Measurements from ENCODE around the gene XPC.

DNA sequence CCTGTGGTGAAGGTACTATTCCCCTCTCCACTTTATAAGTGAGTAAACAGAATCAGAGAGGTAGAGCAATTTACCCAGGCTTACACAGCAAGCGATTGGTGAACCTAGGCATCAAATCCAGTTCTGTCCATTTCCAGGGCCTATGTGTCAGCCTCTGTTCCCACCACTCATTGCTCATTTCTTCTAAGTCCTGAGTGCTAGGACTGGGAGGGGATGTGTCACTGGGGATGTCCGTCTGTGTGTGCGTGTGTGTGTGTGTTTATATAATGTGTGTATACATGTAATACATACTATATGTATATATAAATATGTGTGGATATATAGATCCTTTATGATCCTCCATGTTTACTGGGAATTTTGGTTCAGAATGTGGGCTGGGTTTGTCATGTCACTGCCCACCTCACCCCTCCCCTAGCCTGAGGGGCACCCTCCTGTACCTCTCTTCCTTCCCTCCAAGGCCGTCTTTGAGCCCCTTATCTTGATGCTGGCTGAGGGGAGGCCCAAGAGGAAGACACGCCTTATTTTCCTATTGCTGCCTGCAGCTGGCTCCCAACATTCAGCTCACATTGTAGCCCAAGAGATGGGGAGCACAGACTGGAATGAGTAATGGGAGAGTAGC, 51.4 kb downstream of the XPC start:
- TF ChIP-seq, protein P1, sequence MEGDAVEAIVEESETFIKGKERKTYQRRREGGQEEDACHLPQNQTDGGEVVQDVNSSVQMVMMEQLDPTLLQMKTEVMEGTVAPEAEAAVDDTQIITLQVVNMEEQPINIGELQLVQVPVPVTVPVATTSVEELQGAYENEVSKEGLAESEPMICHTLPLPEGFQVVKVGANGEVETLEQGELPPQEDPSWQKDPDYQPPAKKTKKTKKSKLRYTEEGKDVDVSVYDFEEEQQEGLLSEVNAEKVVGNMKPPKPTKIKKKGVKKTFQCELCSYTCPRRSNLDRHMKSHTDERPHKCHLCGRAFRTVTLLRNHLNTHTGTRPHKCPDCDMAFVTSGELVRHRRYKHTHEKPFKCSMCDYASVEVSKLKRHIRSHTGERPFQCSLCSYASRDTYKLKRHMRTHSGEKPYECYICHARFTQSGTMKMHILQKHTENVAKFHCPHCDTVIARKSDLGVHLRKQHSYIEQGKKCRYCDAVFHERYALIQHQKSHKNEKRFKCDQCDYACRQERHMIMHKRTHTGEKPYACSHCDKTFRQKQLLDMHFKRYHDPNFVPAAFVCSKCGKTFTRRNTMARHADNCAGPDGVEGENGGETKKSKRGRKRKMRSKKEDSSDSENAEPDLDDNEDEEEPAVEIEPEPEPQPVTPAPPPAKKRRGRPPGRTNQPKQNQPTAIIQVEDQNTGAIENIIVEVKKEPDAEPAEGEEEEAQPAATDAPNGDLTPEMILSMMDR (IDR thresholded peaks at IDR 0.05; ENCODE audit: low read depth, low read length, missing input control), result no peak
- TF ChIP-seq SP1 (IDR thresholded peaks at IDR 0.05), result no peak
- no peak for TF ChIP-seq GABPA (IDR thresholded peaks at IDR 0.05 in 1 of 2, conservative IDR thresholded peaks at IDR 0.05 in 1 of 2)
- no peak for TF ChIP-seq EGR1 (IDR thresholded peaks at IDR 0.05; ENCODE audit: low read depth in 2 of 2)
- TF ChIP-seq, protein P2, sequence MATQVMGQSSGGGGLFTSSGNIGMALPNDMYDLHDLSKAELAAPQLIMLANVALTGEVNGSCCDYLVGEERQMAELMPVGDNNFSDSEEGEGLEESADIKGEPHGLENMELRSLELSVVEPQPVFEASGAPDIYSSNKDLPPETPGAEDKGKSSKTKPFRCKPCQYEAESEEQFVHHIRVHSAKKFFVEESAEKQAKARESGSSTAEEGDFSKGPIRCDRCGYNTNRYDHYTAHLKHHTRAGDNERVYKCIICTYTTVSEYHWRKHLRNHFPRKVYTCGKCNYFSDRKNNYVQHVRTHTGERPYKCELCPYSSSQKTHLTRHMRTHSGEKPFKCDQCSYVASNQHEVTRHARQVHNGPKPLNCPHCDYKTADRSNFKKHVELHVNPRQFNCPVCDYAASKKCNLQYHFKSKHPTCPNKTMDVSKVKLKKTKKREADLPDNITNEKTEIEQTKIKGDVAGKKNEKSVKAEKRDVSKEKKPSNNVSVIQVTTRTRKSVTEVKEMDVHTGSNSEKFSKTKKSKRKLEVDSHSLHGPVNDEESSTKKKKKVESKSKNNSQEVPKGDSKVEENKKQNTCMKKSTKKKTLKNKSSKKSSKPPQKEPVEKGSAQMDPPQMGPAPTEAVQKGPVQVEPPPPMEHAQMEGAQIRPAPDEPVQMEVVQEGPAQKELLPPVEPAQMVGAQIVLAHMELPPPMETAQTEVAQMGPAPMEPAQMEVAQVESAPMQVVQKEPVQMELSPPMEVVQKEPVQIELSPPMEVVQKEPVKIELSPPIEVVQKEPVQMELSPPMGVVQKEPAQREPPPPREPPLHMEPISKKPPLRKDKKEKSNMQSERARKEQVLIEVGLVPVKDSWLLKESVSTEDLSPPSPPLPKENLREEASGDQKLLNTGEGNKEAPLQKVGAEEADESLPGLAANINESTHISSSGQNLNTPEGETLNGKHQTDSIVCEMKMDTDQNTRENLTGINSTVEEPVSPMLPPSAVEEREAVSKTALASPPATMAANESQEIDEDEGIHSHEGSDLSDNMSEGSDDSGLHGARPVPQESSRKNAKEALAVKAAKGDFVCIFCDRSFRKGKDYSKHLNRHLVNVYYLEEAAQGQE (IDR thresholded peaks at IDR 0.05), result no peak
- TF ChIP-seq, protein P3, sequence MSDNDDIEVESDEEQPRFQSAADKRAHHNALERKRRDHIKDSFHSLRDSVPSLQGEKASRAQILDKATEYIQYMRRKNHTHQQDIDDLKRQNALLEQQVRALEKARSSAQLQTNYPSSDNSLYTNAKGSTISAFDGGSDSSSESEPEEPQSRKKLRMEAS (IDR thresholded peaks at IDR 0.05), result no peak
- TF ChIP-seq TAF1 (conservative IDR thresholded peaks at IDR 0.05), result no peak
